Breast epithelium (tissue), 3 donors: Measurements from ENCODE around the gene SLCO1B3.

Source experiments
- CTCF ChIP-seq, 3 donors: fragments of 450-650 bp; IDR thresholded peaks; one replicate each; pipeline ENCODE4 v1.5.1; 2016 to 2017; ENCODE audit warnings: antibody characterized with exemption in 3 of 3, mild to moderate bottlenecking in 3 of 3, moderate library complexity in 3 of 3
- POLR2A ChIP-seq: fragments of 450-650 bp; IDR thresholded peaks from one replicate; pipeline ENCODE4 v1.6.1; 2016; ENCODE audit warnings: antibody characterized with exemption, mild to moderate bottlenecking, moderate library complexity
- POLR2AphosphoS5 ChIP-seq, 3 donors: sonication (generic); formaldehyde crosslinking; IDR thresholded peaks; one replicate each; pipeline ENCODE4 v1.6.1; 2017; ENCODE audit warnings: antibody characterized with exemption in 3 of 3

DNA sequence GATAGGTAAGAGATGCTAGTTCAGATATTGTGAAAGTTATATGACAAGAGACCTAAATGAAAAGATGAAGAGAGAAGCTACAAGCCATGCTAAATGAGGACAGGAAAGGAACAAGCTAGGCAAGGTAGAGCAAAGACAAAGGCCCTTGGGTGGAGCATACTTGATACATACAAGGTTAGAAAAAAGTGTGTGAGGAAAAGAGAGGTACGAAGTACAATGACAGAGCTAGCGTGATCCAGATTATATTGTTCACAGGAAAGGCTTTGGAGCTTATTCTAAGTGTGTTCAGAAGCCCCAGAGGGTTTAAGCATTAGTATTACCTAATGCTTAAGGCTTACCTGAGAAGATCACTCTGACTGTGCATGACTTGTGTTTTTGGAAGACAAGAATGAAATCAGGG, 75.0 kb downstream of the SLCO1B3 start:
- TF ChIP-seq CTCF (IDR thresholded peaks at IDR 0.05) (no peak), POLR2A (no peak), POLR2AphosphoS5 (IDR thresholded peaks at IDR 0.05) (no peak)
